Cardiac muscle cell (in vitro differentiated cells and primary cell): ENCODE measurements around the gene ERI3. TPM values are rescaled to one million over a fixed set of nuclear protein-coding genes. Genes with fewer than 3 reads are reported as not detected.

Experiments
- DNase-seq, 2 donors: peaks; one replicate each; pipeline versions ENCODE4 v3.0.0 to v3.0.0-alpha.2; 2010 to 2017; ENCODE audit warnings: low read depth in 1 of 2, low spot score in 1 of 2
- H3K27ac ChIP-seq: fragments of 200-600 bp; sonication (generic); 2 replicates; pipeline ENCODE4 v1.5.1; 2016
- H3K27me3 ChIP-seq: fragments of 200-600 bp; sonication (generic); 2 replicates; pipeline ENCODE4 v1.6.0; 2016; ENCODE audit warnings: control low read depth
- H3K36me3 ChIP-seq: fragments of 200-600 bp; sonication (generic); 2 replicates; pipeline ENCODE4 v1.5.1; 2016; ENCODE audit warnings: control low read depth
- H3K4me1 ChIP-seq: fragments of 200-600 bp; sonication (generic); 2 replicates; pipeline ENCODE4 v1.8.1; 2017; ENCODE audit warnings: low read depth, mild to moderate bottlenecking, mixed run types
- H3K4me3 ChIP-seq: fragments of 200-600 bp; sonication (generic); 2 replicates; pipeline ENCODE4 v1.5.1; 2016; ENCODE audit warnings: mild to moderate bottlenecking
- H3K9me3 ChIP-seq: fragments of 200-600 bp; sonication (generic); 2 replicates; pipeline ENCODE4 v1.5.1; 2017; ENCODE audit warnings: low read depth, mild to moderate bottlenecking, control low read depth
- CTCF ChIP-seq: IDR thresholded peaks from 2 replicates; pipeline ENCODE4 v1.5.1; 2012; ENCODE audit warnings: low read depth, mild to moderate bottlenecking, low read length
- polyA plus RNA-seq: library from polyadenylated mRNA; unstranded; fragments of >200 nt; fragmentation: Nextera tagmentation; extraction: Ambion mirVana; gene quantifications from 2 replicates; pipeline ENCODE4 v1.2.1, GENCODE V29; 2016
- total RNA-seq: library from RNA; depleted of rRNA; stranded (reverse); fragments of >200 nt; gene quantifications from 2 replicates; pipeline ENCODE4 v1.2.3, GENCODE V29; 2016

Gene ERI3
- total and polyA plus RNA-seq, 2 experiments from 2014 or later = 92.1 to 151 TPM

- Histone ChIP-seq H3K4me3 (no peak overlapping the region), H3K4me1 (peaks cover 20% of the 10 kb centered on the region), H3K36me3 (no peaks in the 10 kb centered on the region), H3K27me3 (no peaks in the 10 kb centered on the region), H3K27ac (peak overlapping the region; percentile 27), H3K9me3 (no peaks in the 10 kb centered on the region)
- DNase-seq = no peak
- TF ChIP-seq CTCF = no peak
These were observed 687 bp upstream of the ERI3 start for GRCh38 chr1:44355582-44356305.

- peak; percentile 8 to 29 for DNase-seq
- no peak for TF ChIP-seq CTCF
- Histone ChIP-seq H3K27me3 (no peaks in the 10 kb centered on the region), H3K9me3 (no peaks in the 10 kb centered on the region), H3K4me1 (peaks cover 20% of the 10 kb centered on the region), H3K36me3 (no peaks in the 10 kb centered on the region), H3K27ac (peak overlapping the region; percentile 92), H3K4me3 (peak overlapping the region; percentile 87)
These were observed 703 bp downstream of the ERI3 start for GRCh38 chr1:44354268-44354839.

GRCh38 chr1:44353604-44354003, 1.5 kb downstream of the ERI3 start:
- H3K27me3 ChIP-seq = no peaks in the 10 kb centered on the region
- H3K36me3 ChIP-seq = no peaks in the 10 kb centered on the region
- no peaks in the 10 kb centered on the region for H3K9me3 ChIP-seq
- H3K4me3 ChIP-seq = peak overlapping the region; percentile 87
- no peak for TF ChIP-seq CTCF
- peaks cover 20% of the 10 kb centered on the region for H3K4me1 ChIP-seq
- no peak for DNase-seq
- H3K27ac ChIP-seq = no peak overlapping the region

- no peaks in the 10 kb centered on the region for H3K9me3 ChIP-seq
- no peaks in the 10 kb centered on the region for H3K27me3 ChIP-seq
- no peak for TF ChIP-seq CTCF
- DNase-seq = no peak
- H3K36me3 ChIP-seq = no peaks in the 10 kb centered on the region
- peaks cover 20% of the 10 kb centered on the region for H3K4me1 ChIP-seq
- no peak overlapping the region for H3K4me3 ChIP-seq
- H3K27ac ChIP-seq = no peak overlapping the region
These were observed 3.8 kb downstream of the ERI3 start for GRCh38 chr1:44351289-44351688.

- Histone ChIP-seq H3K36me3 (no peaks in the 10 kb centered on the region), H3K4me3 (no peak overlapping the region), H3K27me3 (no peaks in the 10 kb centered on the region), H3K9me3 (no peaks in the 10 kb centered on the region), H3K27ac (no peak overlapping the region), H3K4me1 (peaks cover 9% of the 10 kb centered on the region)
- no peak for DNase-seq
- TF ChIP-seq CTCF = no peak
These were observed 7.0 kb downstream of the ERI3 start for GRCh38 chr1:44348061-44348485.
